Adipocyte (in vitro differentiated cells): ENCODE measurements around the gene ZBTB20.

ENCODE experiments used
- DNase-seq: peaks from one replicate; pipeline ENCODE4 v3.0.0-alpha.2; 2015; ENCODE audit warnings: low read depth
- H3K27me3 ChIP-seq: replicated peaks from 2 replicates; pipeline ENCODE4 v1.7.0; 2013; ENCODE audit warnings: mild to moderate bottlenecking, low read length, moderate library complexity; ENCODE audit not compliant: control insufficient read depth, insufficient read depth
- H3K36me3 ChIP-seq: 2 replicates; pipeline ENCODE4 v1.7.0; 2013; ENCODE audit warnings: low read length, mild to moderate bottlenecking, moderate library complexity; ENCODE audit not compliant: control insufficient read depth, insufficient read depth, severe bottlenecking
- H3K4me1 ChIP-seq: 2 replicates; pipeline ENCODE4 v1.7.0; 2013; ENCODE audit warnings: mild to moderate bottlenecking, low read length, moderate library complexity; ENCODE audit not compliant: control insufficient read depth, insufficient read depth
- H3K4me3 ChIP-seq: 2 replicates; pipeline ENCODE4 v1.7.0; 2013; ENCODE audit warnings: mild to moderate bottlenecking, low read length, moderate library complexity
- H3K9ac ChIP-seq: 2 replicates; pipeline ENCODE4 v1.7.0; 2013; ENCODE audit warnings: mild to moderate bottlenecking, low read length, moderate library complexity
- H3K9me3 ChIP-seq: 2 replicates; pipeline ENCODE4 v1.7.0; 2013; ENCODE audit warnings: mild to moderate bottlenecking, low read length, moderate library complexity; ENCODE audit not compliant: control insufficient read depth

ZBTB20 gene

DNA sequence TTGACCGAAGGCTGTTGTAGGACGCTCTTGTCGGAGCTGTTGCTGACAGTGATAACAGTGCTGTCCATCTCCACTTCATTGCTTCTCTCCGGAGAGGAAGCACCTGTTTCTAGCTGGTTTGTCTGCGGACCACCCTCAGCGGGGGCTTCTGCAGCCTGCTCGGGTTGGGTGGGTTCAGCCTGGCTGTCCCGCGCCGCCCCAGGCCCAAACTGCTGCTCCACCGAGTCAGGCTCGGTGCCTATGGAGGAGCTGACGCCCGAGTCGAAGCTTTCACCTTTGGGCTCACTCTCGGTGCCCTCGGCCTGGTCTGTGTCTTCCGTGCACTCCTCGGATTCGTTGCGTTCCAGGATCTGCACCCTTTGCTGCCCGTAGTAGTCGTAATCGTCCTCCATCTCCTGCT, 796.4 kb downstream of the ZBTB20 start:
- no peak for DNase-seq
- H3K4me1 ChIP-seq: no peaks in the 10 kb centered on the region
- no peak overlapping the region for H3K4me3 ChIP-seq
- H3K9ac ChIP-seq: no peak overlapping the region
- no peaks in the 10 kb centered on the region for H3K9me3 ChIP-seq
- H3K27me3 ChIP-seq: no peaks in the 10 kb centered on the region
- peaks cover 42% of the 10 kb centered on the region for H3K36me3 ChIP-seq

DNA sequence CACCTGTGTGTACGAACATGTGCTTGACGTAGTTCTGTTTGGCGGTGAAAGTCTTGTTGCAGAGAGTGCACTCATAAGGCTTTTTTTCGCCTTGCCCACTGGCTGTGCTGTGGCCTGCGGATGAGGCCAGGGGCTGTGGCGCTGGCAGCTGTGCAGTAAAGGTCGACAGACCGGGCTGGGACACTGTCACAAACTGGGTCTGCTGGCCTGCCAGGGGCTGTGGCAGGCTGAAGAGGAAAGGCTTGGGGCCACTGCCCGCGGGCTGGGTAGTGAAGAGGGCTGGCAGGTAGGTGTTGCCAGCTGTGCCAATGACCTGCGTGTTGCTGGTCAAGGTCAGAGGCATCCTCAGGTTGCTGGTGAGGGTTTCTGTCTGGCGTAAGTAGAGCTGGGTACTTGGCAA, 796.8 kb downstream of the ZBTB20 start:
- peaks cover 42% of the 10 kb centered on the region for H3K36me3 ChIP-seq
- H3K4me1 ChIP-seq: no peaks in the 10 kb centered on the region
- no peak for DNase-seq
- no peaks in the 10 kb centered on the region for H3K9me3 ChIP-seq
- no peak overlapping the region for H3K4me3 ChIP-seq
- H3K9ac ChIP-seq: no peak overlapping the region
- no peaks in the 10 kb centered on the region for H3K27me3 ChIP-seq

DNA sequence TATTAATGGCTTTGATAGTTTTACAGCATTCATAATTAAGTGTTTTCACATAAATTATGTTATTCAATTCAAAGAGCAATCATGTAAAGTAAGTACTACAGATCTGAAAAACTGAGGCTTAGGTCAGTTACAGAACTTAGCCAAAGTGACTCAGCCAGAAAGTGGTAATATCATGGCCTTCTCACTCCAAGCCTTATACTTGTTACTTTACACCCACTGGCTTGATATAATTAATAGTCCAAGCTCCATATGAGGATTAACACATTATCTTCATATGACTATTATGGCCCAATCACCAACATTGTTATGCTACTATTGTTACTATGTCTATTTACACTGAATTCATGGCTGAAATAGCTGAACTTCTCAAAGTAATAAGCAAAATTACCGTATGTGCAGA, 802.6 kb downstream of the ZBTB20 start:
- Histone ChIP-seq H3K9ac (no peak overlapping the region), H3K4me1 (no peaks in the 10 kb centered on the region), H3K36me3 (peaks cover 42% of the 10 kb centered on the region), H3K27me3 (no peaks in the 10 kb centered on the region), H3K4me3 (no peak overlapping the region), H3K9me3 (no peaks in the 10 kb centered on the region)
- no peak for DNase-seq

DNA sequence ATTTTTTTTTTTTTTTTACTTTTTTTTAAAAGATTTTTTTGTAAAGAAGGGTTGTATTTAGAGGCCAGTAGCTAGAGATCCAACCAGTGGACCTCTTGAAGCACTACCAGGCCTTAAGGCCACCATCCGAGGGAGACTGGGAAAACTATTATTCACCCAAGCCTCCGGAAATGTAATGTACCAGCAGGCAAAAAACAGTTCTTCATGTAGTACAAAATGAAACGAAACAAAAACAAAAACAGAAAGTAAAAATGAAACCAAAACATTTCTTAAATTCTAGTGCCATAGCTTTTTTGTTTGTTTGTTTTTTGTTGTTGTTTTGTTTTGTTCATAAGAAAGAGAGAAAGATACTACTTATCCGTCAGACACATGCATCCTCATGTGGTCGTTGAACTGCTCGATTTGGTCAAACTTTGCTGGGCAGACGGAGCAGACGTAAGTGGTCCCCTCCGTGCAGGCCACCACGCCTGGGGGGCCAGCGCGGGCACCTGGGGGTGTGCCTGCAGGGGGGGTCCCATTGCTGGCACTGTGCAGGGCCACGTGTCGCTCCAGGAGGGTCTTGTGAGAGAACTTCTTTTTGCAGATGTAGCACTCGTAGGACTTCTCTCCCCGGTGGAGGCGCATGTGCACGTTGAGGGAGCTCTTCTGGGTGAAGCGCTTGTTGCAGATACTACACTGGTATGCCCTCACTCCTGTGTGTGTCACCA, 808.3 kb downstream of the ZBTB20 start:
- Histone ChIP-seq H3K27me3 (no peaks in the 10 kb centered on the region), H3K9ac (no peak overlapping the region), H3K9me3 (no peaks in the 10 kb centered on the region), H3K4me3 (no peak overlapping the region), H3K36me3 (peaks cover 39% of the 10 kb centered on the region), H3K4me1 (no peaks in the 10 kb centered on the region)
- DNase-seq: no peak

DNA sequence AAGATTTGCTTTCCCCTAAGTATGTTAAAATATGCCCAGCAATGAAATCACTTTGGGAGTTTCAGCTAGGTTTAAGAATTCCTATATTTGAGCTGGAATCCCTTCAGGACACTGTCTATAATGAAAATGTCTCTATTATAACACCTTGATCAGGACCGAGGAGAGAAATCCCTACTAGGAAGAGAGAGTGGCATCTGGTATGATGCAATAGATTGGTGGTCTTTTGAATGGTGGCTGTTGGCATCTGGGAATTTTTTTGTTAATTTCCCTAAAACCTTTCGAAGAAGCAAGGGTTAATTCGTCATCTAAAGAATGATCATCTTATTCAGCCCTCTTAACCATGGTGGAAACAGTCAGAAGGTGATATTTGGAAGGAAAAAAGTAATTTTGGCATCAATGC, 810.2 kb downstream of the ZBTB20 start:
- Histone ChIP-seq H3K27me3 (no peaks in the 10 kb centered on the region), H3K9me3 (no peaks in the 10 kb centered on the region), H3K4me3 (no peak overlapping the region), H3K36me3 (peaks cover 37% of the 10 kb centered on the region), H3K4me1 (no peaks in the 10 kb centered on the region), H3K9ac (no peak overlapping the region)
- no peak for DNase-seq

DNA sequence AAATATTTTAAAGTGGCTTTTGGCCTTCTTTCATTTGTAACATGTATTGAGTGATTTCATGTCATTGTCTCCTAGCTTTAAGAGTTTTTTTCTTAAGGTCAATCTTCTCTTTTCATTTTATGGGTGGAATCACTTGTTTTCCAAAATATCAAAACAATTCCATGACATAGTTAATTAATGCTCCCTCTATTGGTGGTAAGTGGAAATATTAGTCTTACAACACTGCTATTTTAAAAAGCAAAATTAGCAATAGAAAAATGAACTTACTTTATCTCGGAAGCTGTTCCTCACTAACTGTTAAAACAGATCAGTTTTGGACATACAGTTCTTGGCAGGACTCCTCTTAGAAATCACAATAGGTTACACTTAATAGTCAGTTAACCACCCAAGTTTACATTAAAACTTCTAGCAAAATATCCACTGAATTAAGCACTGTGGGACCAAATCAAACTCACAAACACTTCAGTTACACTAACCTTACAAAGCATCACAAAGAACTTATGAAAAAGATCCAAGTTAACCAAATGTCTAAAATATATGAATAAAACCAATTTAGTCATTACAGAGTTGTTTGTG, 810.9 kb downstream of the ZBTB20 start:
- Histone ChIP-seq H3K4me3 (no peak overlapping the region), H3K9ac (no peak overlapping the region), H3K4me1 (no peaks in the 10 kb centered on the region), H3K36me3 (peaks cover 37% of the 10 kb centered on the region), H3K9me3 (no peaks in the 10 kb centered on the region), H3K27me3 (no peaks in the 10 kb centered on the region)
- DNase-seq: peak; percentile 36

DNA sequence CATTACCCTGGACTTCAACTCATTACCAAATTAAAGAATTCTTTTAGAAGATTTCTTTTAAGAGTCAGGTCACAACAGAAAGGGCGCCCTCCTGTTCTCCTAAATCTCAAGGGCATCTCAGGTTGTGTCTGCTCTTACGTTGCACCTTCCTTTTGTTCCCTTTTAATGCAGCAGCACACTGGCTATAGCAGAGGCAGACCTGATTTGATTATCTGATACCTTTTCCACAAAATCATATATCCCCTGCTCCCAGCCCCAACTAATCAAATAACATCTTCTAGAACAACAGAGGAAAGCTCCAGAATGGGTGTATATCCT, 813.2 kb downstream of the ZBTB20 start:
- no peak for DNase-seq
- Histone ChIP-seq H3K9me3 (no peaks in the 10 kb centered on the region), H3K4me3 (no peak overlapping the region), H3K36me3 (peaks cover 29% of the 10 kb centered on the region), H3K4me1 (no peaks in the 10 kb centered on the region), H3K27me3 (no peaks in the 10 kb centered on the region), H3K9ac (no peak overlapping the region)

DNA sequence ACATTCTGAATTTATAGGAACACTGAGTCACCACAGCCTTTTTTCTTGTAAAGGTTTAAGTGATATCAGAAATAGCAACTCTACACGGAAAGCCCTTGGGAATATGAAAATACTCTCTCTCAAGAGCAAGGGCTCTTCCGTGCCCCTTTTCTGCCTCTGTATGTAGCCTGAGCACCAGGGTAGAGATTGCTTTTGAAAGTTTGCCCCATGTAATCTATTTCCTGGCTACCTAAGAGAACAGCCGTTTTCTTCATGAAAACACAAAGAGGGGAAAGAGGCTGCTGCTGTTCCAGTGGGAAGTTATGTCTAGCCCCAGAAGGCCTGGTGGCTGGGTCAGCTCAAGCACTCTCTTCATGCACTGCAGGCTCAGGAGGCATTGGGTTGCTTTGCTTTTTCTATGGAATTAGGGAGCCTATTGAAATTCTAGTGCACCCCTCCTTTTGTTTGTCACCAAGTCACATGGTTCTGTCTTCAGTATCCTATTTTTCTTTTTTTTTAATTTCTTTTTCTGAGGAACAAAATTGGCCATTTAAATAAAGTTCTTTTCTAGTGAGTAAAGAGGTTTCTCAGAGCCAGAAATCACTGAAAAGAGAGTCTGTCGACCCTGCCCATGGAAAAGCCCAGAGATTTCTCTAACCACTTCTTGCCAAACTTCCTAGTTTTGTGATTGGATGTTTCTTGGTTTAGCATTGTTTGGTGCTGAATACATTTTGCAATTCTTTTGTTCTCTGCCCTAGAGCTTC, 813.7 kb downstream of the ZBTB20 start:
- DNase-seq: no peak
- Histone ChIP-seq H3K4me3 (no peak overlapping the region), H3K27me3 (no peaks in the 10 kb centered on the region), H3K9me3 (no peaks in the 10 kb centered on the region), H3K4me1 (no peaks in the 10 kb centered on the region), H3K36me3 (peaks cover 24% of the 10 kb centered on the region), H3K9ac (no peak overlapping the region)

DNA sequence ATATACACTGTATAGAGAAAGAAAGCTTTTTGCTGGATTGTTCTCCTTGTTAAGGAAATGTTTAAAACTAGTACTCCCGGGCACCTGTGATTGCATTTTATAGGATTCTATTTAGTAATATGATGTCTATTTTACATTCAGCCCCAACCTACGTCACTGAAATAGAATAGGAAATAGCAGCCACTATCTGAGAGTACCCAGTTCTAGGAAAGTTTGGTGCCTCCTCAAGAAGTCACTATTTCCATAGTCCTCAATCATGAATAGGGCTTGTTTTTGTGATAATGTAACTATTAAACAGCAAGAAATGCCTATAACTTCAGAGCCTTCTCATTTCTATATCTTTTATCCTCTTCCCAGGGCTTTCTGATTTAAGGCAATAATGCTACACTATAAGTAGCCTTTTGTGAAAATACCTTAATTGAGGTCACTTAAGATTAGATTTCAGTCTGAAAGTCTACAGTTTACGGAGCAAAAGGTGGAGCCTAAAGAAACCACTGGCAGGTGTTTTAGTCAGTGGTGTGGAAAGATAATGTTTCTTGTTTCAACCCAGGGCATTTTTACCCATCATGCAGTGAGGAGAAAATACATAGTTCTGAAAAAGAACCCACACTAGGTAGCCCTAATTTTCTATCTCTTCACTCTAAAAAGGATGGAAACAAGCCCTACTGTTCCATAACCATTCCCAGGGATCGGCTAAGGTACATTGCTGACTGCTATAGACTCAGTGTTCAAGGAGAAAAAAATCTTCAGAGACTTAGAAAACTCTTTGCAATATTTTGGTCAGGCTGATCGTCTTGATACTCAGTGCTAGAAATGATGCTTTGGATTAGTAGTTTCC, 814.5 kb downstream of the ZBTB20 start:
- Histone ChIP-seq H3K27me3 (no peaks in the 10 kb centered on the region), H3K36me3 (peaks cover 19% of the 10 kb centered on the region), H3K9ac (no peak overlapping the region), H3K4me3 (no peak overlapping the region), H3K9me3 (no peaks in the 10 kb centered on the region), H3K4me1 (no peaks in the 10 kb centered on the region)
- no peak for DNase-seq

DNA sequence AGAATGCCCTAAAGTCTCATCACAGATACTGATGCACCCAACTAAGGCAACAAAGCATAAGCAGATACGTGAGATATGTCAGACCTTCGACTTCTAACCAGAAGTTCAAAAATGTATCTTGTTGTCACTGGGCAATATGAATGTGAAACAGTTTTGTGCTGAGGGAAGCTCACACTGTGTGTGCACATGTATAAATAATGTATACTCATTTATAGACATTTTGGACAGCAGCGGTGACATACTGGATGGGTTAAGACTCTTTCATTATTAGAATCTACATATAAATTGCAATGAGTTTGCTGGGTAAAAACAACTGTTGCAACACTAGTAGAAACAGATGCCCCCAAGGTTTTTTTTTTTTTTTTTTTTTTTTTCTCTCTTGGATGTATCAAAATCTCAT, 815.4 kb downstream of the ZBTB20 start:
- Histone ChIP-seq H3K9me3 (no peaks in the 10 kb centered on the region), H3K36me3 (peaks cover 19% of the 10 kb centered on the region), H3K27me3 (no peaks in the 10 kb centered on the region), H3K4me1 (no peaks in the 10 kb centered on the region), H3K9ac (no peak overlapping the region), H3K4me3 (no peak overlapping the region)
- DNase-seq: no peak

DNA sequence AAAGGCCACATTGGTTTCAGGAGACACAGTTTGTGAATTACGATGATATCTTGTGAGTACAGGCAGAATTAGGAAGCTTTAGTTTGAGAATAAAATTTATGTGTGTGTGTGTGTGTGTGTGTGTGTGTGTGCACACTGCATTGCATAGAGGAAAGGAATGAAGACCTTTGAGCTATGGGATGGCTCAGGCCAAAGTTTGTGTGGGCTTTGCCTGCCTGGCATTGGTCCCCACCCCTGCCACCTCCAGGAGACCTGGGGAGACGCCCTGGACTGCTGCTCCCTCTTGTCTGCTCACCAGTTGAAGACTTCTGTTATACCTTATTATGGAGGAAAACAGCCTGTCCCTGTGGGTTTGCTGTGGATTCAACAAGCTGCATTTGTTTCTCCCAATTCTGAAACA, 816.1 kb downstream of the ZBTB20 start:
- Histone ChIP-seq H3K9me3 (no peaks in the 10 kb centered on the region), H3K27me3 (no peaks in the 10 kb centered on the region), H3K9ac (no peak overlapping the region), H3K4me3 (no peak overlapping the region), H3K4me1 (no peaks in the 10 kb centered on the region), H3K36me3 (peaks cover 19% of the 10 kb centered on the region)
- DNase-seq: no peak
